Activated T-cell treated with anti-CD3 and anti-CD28 coated beads, Interleukin-2, amount 50 U/mL, for 72 hours (primary cell): ENCODE data around the gene OTUD5. TPM values are rescaled to one million over a fixed set of nuclear protein-coding genes. Genes with fewer than 3 reads are reported as not detected.

Source experiments
- ATAC-seq, 2 donors: fragments of 150-1000 bp; cut with Tn5 transposase; replicated peaks in 1 of 2; 2 replicates each; pipeline ENCODE4 v1.10.0; 2021; ENCODE audit warnings: moderate library complexity in 2 of 2, mild to moderate bottlenecking in 1 of 2
- DNase-seq, 2 donors: peaks; one replicate each; pipeline ENCODE4 v3.0.0; 2021 to 2022; ENCODE audit warnings: mixed read lengths in 1 of 2
- H3K27ac Mint-ChIP-seq: one replicate; pipeline ENCODE4 v1.8.0; 2022; ENCODE audit warnings: mild to moderate bottlenecking, moderate library complexity, mixed read lengths
- H3K27me3 Mint-ChIP-seq: one replicate; pipeline ENCODE4 v1.8.0; 2022; ENCODE audit warnings: low read depth, mixed read lengths
- H3K36me3 Mint-ChIP-seq, 2 donors: one replicate each; pipeline ENCODE4 v1.8.0; 2022; ENCODE audit warnings: mixed read lengths in 2 of 2, mild to moderate bottlenecking in 1 of 2; ENCODE audit not compliant: insufficient read depth in 2 of 2
- H3K4me1 Mint-ChIP-seq: one replicate; pipeline ENCODE4 v1.8.0; 2022; ENCODE audit warnings: low read depth, mixed read lengths
- H3K4me3 Mint-ChIP-seq, 2 donors: one replicate each; pipeline ENCODE4 v1.8.0; 2022; ENCODE audit warnings: mild to moderate bottlenecking in 2 of 2, mixed read lengths in 2 of 2, moderate library complexity in 2 of 2
- H3K9me3 Mint-ChIP-seq, 2 donors: one replicate each; pipeline ENCODE4 v1.8.0; 2022; ENCODE audit warnings: mixed read lengths in 2 of 2
- total RNA-seq, 2 donors: library from RNA; stranded (reverse); gene quantifications; one replicate each; pipeline ENCODE4 v1.2.3, GENCODE V29; 2022

The OTUD5 gene
- total RNA-seq, 2 donors from 2014 or later, result 123 to 137 TPM

GRCh38 chrX:48968377-48968776 lies 11.0 kb upstream of the OTUD5 start:
- Mint-ChIP-seq H3K36me3 (peaks cover 0 to 3% of the 10 kb centered on the region in 2 donors), H3K4me3 (no peak overlapping the region), H3K27me3 (peaks cover 27% of the 10 kb centered on the region), H3K27ac (no peak overlapping the region), H3K9me3 (no peaks in the 10 kb centered on the region), H3K4me1 (peaks cover 15% of the 10 kb centered on the region)
- DNase-seq (no peak), ATAC-seq (no peak)

DNA sequence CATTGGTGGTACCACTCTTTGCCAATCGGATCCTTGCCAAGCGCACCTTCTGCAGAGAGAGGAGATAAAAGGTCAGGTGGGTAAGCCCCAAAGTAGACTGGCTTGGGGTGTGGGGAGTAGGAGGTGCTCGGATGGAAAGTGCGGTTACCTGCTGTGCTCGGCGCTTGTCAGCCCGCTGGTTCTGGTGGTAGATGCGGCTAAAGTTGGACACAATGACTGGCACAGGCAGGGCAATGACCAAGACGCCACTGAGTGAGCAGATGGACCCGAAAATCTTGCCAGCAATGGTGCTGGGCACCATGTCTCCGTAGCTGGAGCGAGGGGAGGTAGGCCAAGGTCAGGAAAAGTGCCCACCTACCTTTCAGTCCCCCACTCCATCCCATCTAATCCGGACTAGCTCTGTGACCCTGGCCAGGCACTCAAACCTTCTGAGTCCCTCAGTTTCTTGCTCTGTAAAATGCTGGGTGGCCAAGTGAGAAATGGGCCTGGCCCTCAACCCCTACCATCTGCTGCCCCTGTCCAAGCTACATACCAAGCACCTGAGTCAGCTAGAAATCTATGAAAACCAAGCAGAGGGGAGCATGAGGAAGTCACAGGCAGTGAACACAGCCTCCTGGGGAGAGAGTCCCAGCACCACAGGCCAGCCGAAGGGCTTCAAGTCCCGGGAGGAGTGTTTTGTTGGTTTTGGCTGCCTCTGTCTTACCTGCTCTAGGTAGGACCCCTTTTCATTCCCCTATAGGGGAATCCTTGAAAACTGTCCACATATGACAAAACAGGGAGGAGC lies 9.6 kb upstream of the OTUD5 start:
- ATAC-seq (no peak), DNase-seq (no peak)
- Mint-ChIP-seq H3K4me3 (no peak overlapping the region), H3K9me3 (no peaks in the 10 kb centered on the region), H3K27me3 (peaks cover 19% of the 10 kb centered on the region), H3K36me3 (peaks cover 0 to 3% of the 10 kb centered on the region in 2 donors), H3K27ac (no peak overlapping the region), H3K4me1 (peaks cover 3% of the 10 kb centered on the region)

DNA sequence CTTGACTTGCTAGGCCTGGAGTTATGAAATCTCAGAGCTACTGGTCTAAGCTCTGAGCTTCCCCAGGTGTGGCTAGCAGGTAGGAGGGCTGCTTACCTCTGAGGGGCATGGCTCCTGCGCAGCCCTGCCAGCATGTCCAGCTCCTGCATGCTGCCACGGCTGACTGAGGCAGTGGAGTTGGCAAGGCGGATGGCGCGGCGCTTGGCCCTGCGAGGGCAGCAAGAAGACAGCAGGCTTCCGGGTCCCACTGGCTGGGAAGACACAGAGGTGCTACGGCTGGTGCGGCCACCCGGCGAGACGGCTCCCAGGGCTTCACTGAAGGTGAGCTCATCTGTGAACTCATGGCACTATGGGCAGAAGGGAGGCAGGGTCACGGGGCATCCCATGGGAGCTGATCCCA lies 8.6 kb upstream of the OTUD5 start:
- ATAC-seq (no peak), DNase-seq (no peak)
- Mint-ChIP-seq H3K36me3 (peaks cover 0 to 3% of the 10 kb centered on the region in 2 donors), H3K27ac (no peak overlapping the region), H3K27me3 (peaks cover 18% of the 10 kb centered on the region), H3K4me3 (no peak overlapping the region), H3K9me3 (no peaks in the 10 kb centered on the region), H3K4me1 (no peaks in the 10 kb centered on the region)

- H3K36me3 Mint-ChIP-seq, result peaks cover 2 to 3% of the 10 kb centered on the region in 2 donors
- H3K4me3 Mint-ChIP-seq, result no peak overlapping the region
- H3K27me3 Mint-ChIP-seq, result peaks cover 13% of the 10 kb centered on the region
- no peak for ATAC-seq
- peaks cover 8% of the 10 kb centered on the region for H3K4me1 Mint-ChIP-seq
- H3K9me3 Mint-ChIP-seq, result no peaks in the 10 kb centered on the region
- DNase-seq, result no peak
- no peak overlapping the region for H3K27ac Mint-ChIP-seq
Observed at GRCh38 chrX:48961585-48962091, 4.2 kb upstream of the OTUD5 start.

DNA sequence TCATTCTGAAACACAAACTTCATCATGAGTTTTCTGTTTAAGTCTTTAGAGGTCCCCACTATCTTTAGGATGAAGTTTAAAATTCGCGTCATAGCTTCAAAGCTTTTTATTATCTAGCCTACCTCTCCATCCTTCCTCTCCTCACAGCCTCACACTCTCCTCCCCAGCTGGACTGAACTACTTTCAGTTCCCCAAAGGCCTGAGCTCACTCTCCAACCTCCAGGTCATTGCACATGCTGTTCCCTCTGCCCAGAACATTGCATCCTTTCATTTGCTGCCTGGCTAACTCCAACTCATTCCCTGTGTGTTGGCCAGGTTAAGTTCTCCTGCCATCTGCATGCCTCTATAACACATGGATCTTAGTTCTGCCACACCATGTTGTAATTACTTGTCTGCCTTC lies 2.9 kb upstream of the OTUD5 start:
- H3K9me3 Mint-ChIP-seq, result no peaks in the 10 kb centered on the region
- DNase-seq (no peak), ATAC-seq (no peak)
- peaks cover 17% of the 10 kb centered on the region for H3K4me1 Mint-ChIP-seq
- H3K27me3 Mint-ChIP-seq, result peaks cover 13% of the 10 kb centered on the region
- peaks cover 5% of the 10 kb centered on the region in 2 donors for H3K36me3 Mint-ChIP-seq
- peak overlapping the region; percentile 25 to 48 for H3K4me3 Mint-ChIP-seq
- H3K27ac Mint-ChIP-seq, result peak overlapping the region; percentile 100

- no peak for ATAC-seq
- Mint-ChIP-seq H3K36me3 (peaks cover 4 to 6% of the 10 kb centered on the region in 2 donors), H3K27me3 (peaks cover 13% of the 10 kb centered on the region), H3K4me1 (peaks cover 28% of the 10 kb centered on the region), H3K9me3 (no peaks in the 10 kb centered on the region), H3K4me3 (peak overlapping the region; percentile 96 to 97), H3K27ac (peak overlapping the region; percentile 100)
- peak; percentile 29 to 35 for DNase-seq
Observed at GRCh38 chrX:48958635-48959094, 1.3 kb upstream of the OTUD5 start.

GRCh38 chrX:48957827-48958634 lies 624 bp upstream of the OTUD5 start:
- H3K4me1 Mint-ChIP-seq, result peaks cover 34% of the 10 kb centered on the region
- no peaks in the 10 kb centered on the region for H3K9me3 Mint-ChIP-seq

DNA sequence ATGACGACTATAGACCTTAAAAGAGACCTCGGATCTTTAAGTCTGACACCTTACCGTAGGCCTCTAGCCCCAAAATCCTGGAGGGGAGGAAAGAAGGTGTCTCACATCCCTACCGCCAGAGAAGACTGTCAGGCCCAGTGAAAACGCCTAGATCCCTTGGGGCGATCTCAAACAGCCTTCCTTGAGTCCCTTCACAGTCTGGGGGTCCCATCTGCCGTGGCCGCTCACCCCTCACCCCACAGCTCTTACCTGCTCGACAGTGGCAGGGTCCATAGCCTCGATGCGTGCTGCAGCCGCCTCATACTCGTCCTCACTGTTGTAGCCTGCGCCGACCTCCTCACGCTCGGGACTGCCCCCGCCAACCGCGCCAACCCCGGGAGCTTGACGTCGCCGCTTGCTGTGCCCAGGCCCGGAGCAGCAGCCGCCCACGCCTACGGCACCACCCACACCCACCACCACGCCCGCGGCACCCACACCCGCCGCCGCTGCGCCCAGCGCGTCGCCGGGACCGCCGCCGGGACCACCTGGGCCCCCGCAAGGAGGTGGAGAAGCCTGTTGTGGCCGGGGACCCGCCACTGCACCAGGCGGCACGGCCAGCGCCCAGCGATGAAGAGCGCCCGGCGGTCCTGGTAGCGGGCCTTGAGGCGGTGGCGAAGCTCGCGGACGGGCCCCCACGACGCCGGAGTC lies 536 bp downstream of the OTUD5 start:
- H3K36me3 Mint-ChIP-seq, result peaks cover 7 to 8% of the 10 kb centered on the region in 2 donors

More at GRCh38 chrX:48957827-48958634, 624 bp upstream of the OTUD5 start:
- ATAC-seq (peak; percentile 85 to 87), DNase-seq (peak; percentile 93 to 94)
- Mint-ChIP-seq H3K4me3 (peak overlapping the region; percentile 96 to 97), H3K27ac (peak overlapping the region; percentile 100), H3K36me3 (peaks cover 4 to 8% of the 10 kb centered on the region in 2 donors), H3K27me3 (peaks cover 13% of the 10 kb centered on the region)

GRCh38 chrX:48948589-48948988 lies 8.8 kb downstream of the OTUD5 start:
- Mint-ChIP-seq H3K27me3 (no peaks in the 10 kb centered on the region), H3K9me3 (peaks cover 0 to 2% of the 10 kb centered on the region in 2 donors), H3K4me3 (no peak overlapping the region), H3K4me1 (peaks cover 65% of the 10 kb centered on the region), H3K36me3 (peaks cover 3 to 17% of the 10 kb centered on the region in 2 donors), H3K27ac (no peak overlapping the region)
- ATAC-seq (no peak), DNase-seq (no peak)

More for the DNA sequence above, 536 bp downstream of the OTUD5 start:
- ATAC-seq, result peak; percentile 7 to 18
- DNase-seq, result peak; percentile 68 to 72
- peak overlapping the region; percentile 82 to 87 for H3K4me3 Mint-ChIP-seq
- H3K27ac Mint-ChIP-seq, result peak overlapping the region; percentile 95
- peaks cover 46% of the 10 kb centered on the region for H3K4me1 Mint-ChIP-seq
- peaks cover 13% of the 10 kb centered on the region for H3K27me3 Mint-ChIP-seq
- no peaks in the 10 kb centered on the region for H3K9me3 Mint-ChIP-seq

GRCh38 chrX:48945517-48946348 lies 11.7 kb downstream of the OTUD5 start:
- Mint-ChIP-seq H3K4me3 (peak overlapping the region; percentile 60 to 72), H3K9me3 (peaks cover 0 to 4% of the 10 kb centered on the region in 2 donors), H3K27ac (peak overlapping the region; percentile 89), H3K4me1 (peaks cover 71% of the 10 kb centered on the region), H3K27me3 (no peaks in the 10 kb centered on the region), H3K36me3 (peaks cover 15 to 23% of the 10 kb centered on the region in 2 donors)
- peak; percentile 36 to 45 for ATAC-seq
- peak in 1 of 2 donors; percentile 68 for DNase-seq

DNA sequence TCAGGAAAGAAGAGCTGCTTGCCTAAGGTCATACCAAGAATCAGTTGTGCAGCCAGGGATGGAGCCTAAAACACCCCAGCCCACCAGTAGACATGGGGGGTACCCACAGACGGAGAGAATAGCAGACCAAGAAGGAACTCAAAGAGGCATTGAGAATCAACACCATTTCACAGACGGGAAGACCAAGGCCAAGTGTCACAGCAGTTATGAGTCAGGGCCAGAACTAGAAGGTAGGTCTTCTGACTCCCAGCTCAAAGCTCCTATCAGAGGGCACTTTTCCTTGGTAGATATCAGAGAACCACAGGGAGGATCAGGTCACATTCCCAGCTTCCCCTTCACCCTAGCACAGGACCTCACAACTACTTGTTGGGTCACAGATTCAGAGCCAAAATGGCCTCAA lies 14.5 kb downstream of the OTUD5 start:
- H3K4me1 Mint-ChIP-seq, result peaks cover 94% of the 10 kb centered on the region
- ATAC-seq (no peak), DNase-seq (peak in 1 of 2 donors; percentile 31)
- peaks cover 21 to 26% of the 10 kb centered on the region in 2 donors for H3K36me3 Mint-ChIP-seq
- H3K9me3 Mint-ChIP-seq, result peaks cover 0 to 2% of the 10 kb centered on the region in 2 donors
- H3K4me3 Mint-ChIP-seq, result peak overlapping the region; percentile 71 to 86
- no peaks in the 10 kb centered on the region for H3K27me3 Mint-ChIP-seq
- H3K27ac Mint-ChIP-seq, result peak overlapping the region; percentile 98
